HEK293 (cell line): Measurements from ENCODE around the gene CREB5.

Experiments
- SETDB1 ChIP-seq: IDR thresholded peaks from one replicate; pipeline ENCODE4 v1.6.1; 2017; ENCODE audit warnings: mild to moderate bottlenecking, low read length, moderate library complexity, mixed read lengths; ENCODE audit not compliant: insufficient read length
- ZNF24 ChIP-seq: fragments of 450-650 bp; formaldehyde crosslinking; IDR thresholded peaks from 2 replicates; pipeline ENCODE4 v1.5.1; 2016; ENCODE audit warnings: missing biosample characterization, missing genetic modification characterization
- ZNF311 ChIP-seq: fragments of 450-650 bp; formaldehyde crosslinking; IDR thresholded peaks from 2 replicates; pipeline ENCODE4 v1.5.1; 2017; ENCODE audit warnings: missing biosample characterization, missing genetic modification characterization, borderline replicate concordance
- TF ChIP-seq, protein P1 (sequence below): fragments of 450-650 bp; formaldehyde crosslinking; IDR thresholded peaks from 2 replicates; pipeline ENCODE4 v1.5.1; 2016; ENCODE audit warnings: missing biosample characterization, missing genetic modification characterization, low read depth
- TF ChIP-seq, protein P2 (sequence below): fragments of 450-650 bp; formaldehyde crosslinking; IDR thresholded peaks from 2 replicates; pipeline ENCODE4 v1.5.1; 2016; ENCODE audit warnings: missing biosample characterization, missing genetic modification characterization

DNA sequence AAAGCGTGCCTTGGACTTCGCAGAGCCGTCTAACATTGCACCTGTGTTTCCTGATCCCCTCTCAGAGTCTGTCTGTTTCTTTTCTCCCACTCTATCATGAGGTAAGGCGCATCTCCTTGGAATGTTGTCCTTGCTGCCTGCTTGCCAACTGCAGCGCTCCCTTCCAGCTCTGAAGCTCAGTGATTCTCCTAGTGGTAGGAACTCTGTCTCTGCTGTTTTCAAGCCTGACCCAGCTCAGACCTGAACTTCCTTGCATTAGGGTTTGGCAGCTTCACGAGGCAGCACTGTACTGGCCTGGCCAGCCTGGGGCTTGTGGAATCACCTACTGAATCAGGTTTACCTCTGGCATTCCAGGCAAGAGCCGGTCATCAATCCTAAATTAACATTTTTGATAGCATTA lies 123.9 kb downstream of the CREB5 start:
- TF ChIP-seq SETDB1 = no peak
- TF ChIP-seq ZNF24 = no peak
- TF ChIP-seq, protein P1, sequence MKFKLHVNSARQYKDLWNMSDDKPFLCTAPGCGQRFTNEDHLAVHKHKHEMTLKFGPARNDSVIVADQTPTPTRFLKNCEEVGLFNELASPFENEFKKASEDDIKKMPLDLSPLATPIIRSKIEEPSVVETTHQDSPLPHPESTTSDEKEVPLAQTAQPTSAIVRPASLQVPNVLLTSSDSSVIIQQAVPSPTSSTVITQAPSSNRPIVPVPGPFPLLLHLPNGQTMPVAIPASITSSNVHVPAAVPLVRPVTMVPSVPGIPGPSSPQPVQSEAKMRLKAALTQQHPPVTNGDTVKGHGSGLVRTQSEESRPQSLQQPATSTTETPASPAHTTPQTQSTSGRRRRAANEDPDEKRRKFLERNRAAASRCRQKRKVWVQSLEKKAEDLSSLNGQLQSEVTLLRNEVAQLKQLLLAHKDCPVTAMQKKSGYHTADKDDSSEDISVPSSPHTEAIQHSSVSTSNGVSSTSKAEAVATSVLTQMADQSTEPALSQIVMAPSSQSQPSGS = no peak
- TF ChIP-seq, protein P2, sequence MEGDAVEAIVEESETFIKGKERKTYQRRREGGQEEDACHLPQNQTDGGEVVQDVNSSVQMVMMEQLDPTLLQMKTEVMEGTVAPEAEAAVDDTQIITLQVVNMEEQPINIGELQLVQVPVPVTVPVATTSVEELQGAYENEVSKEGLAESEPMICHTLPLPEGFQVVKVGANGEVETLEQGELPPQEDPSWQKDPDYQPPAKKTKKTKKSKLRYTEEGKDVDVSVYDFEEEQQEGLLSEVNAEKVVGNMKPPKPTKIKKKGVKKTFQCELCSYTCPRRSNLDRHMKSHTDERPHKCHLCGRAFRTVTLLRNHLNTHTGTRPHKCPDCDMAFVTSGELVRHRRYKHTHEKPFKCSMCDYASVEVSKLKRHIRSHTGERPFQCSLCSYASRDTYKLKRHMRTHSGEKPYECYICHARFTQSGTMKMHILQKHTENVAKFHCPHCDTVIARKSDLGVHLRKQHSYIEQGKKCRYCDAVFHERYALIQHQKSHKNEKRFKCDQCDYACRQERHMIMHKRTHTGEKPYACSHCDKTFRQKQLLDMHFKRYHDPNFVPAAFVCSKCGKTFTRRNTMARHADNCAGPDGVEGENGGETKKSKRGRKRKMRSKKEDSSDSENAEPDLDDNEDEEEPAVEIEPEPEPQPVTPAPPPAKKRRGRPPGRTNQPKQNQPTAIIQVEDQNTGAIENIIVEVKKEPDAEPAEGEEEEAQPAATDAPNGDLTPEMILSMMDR (tag by site-specific recombination) = 0 out of 2 replicates have a peak, but pooled peaks have one; percentile 19
- TF ChIP-seq ZNF311 (tag by site-specific recombination) = no peak
